ENCODE measurements around the gene SLC26A11.
"Not testable (repeated sequence)": the region's sequence is repeated elsewhere in the genome, so short reads cannot be mapped to it uniquely, and the experiment has no call there.

SLC26A11 gene

GRCh38 chr17:80196652-80197051 is 23.6 kb upstream of the SLC26A11 start:
- DNase-seq = no peak

- DNase-seq = no peak
These were observed 22.0 kb upstream of the SLC26A11 start for GRCh38 chr17:80198144-80198661.

- not testable (repeated sequence) for DNase-seq
These were observed 20.9 kb upstream of the SLC26A11 start for GRCh38 chr17:80199295-80199694.

- no peak for DNase-seq
These were observed 18.8 kb upstream of the SLC26A11 start for GRCh38 chr17:80201446-80201845.

- no peak for DNase-seq
These were observed 18.0 kb upstream of the SLC26A11 start for GRCh38 chr17:80202197-80202596.

- no peak for DNase-seq
These were observed 16.7 kb upstream of the SLC26A11 start for GRCh38 chr17:80203471-80203963.

GRCh38 chr17:80204626-80205468 is 15.4 kb upstream of the SLC26A11 start:
- no peak for DNase-seq

- no peak for DNase-seq
These were observed 14.4 kb upstream of the SLC26A11 start for GRCh38 chr17:80205811-80206210.

- no peak for DNase-seq
These were observed 12.2 kb upstream of the SLC26A11 start for GRCh38 chr17:80208050-80208449.

- no peak for DNase-seq
These were observed 10.5 kb upstream of the SLC26A11 start for GRCh38 chr17:80209765-80210164.

- DNase-seq = no peak
These were observed 9.7 kb upstream of the SLC26A11 start for GRCh38 chr17:80210348-80211108.

GRCh38 chr17:80212109-80212508 is 8.1 kb upstream of the SLC26A11 start:
- no peak for DNase-seq

GRCh38 chr17:80212511-80212910 is 7.7 kb upstream of the SLC26A11 start:
- DNase-seq = no peak

GRCh38 chr17:80212962-80213642 is 7.1 kb upstream of the SLC26A11 start:
- DNase-seq = peak; percentile 80

GRCh38 chr17:80213643-80213975 is 6.6 kb upstream of the SLC26A11 start:
- no peak for DNase-seq

GRCh38 chr17:80214012-80214877 is 6.0 kb upstream of the SLC26A11 start:
- DNase-seq = no peak

- no peak for DNase-seq
These were observed 5.4 kb upstream of the SLC26A11 start for GRCh38 chr17:80214878-80215210.

GRCh38 chr17:80216473-80217456 is 3.5 kb upstream of the SLC26A11 start:
- no peak for DNase-seq

- DNase-seq = no peak
These were observed 2.4 kb upstream of the SLC26A11 start for GRCh38 chr17:80217703-80218362.

GRCh38 chr17:80218391-80218790 is 1.8 kb upstream of the SLC26A11 start:
- no peak for DNase-seq

All from suppressor macrophage treated with lipopolysaccharide for 4 hours (primary cell).